ENCODE measurements around the gene REL. TPM values are rescaled to one million over a fixed set of nuclear protein-coding genes. Genes with fewer than 3 reads are reported as not detected.

REL gene
- total and polyA plus RNA-seq, 5 donors from 2014 or later = 14.6 to 146 (median 15.7) TPM

GRCh38 chr2:60867848-60868247 lies 13.5 kb upstream of the REL start:
- Histone ChIP-seq H3K9me3 (ENCODE audit: control insufficient read depth in 2 of 2, low read length in 2 of 2) (peaks cover 0 to 4% of the 10 kb centered on the region in 2 experiments), H3K36me3 (ENCODE audit: control insufficient read depth, insufficient read depth, low read length) (no peaks in the 10 kb centered on the region), H3K27me3 (ENCODE audit: control insufficient read depth, insufficient read depth, low read length) (no peaks in the 10 kb centered on the region), H3K4me1 (ENCODE audit: control insufficient read depth, insufficient read depth, low read length, poor library complexity, severe bottlenecking) (peaks cover 20% of the 10 kb centered on the region), H3K4me3 (ENCODE audit: low read depth, low read length) (peak overlapping the region; percentile 52), H3K27ac (ENCODE audit: insufficient read depth, low read length, poor library complexity, severe bottlenecking) (peak overlapping the region; percentile 71)
- ATAC-seq (ENCODE audit: low read depth in 2 of 2) (peak; percentile 87 to 91), DNase-seq (peak in 2 of 3 donors; percentile 70 to 86)
- peak overlapping the region; percentile 1 to 69 (median 49) for H3K4me3 Mint-ChIP-seq
- peak overlapping the region; percentile 91 to 96 (median 94) for H3K27ac Mint-ChIP-seq
- H3K27me3 Mint-ChIP-seq = no peaks in the 10 kb centered on the region
- H3K9me3 Mint-ChIP-seq = peaks cover 2 to 22% (median 8%) of the 10 kb centered on the region in 7 donors
- peaks cover 11% of the 10 kb centered on the region for H3K36me3 Mint-ChIP-seq
- peaks cover 10 to 37% (median 21%) of the 10 kb centered on the region in 4 donors for H3K4me1 Mint-ChIP-seq

GRCh38 chr2:60868589-60869273 lies 12.6 kb upstream of the REL start:
- Mint-ChIP-seq H3K4me3 (no peak overlapping the region), H3K27me3 (no peaks in the 10 kb centered on the region), H3K9me3 (peaks cover 1 to 22% (median 10%) of the 10 kb centered on the region in 7 donors), H3K4me1 (peaks cover 10 to 38% (median 25%) of the 10 kb centered on the region in 4 donors), H3K27ac (peak overlapping the region in 2 of 3 donors; percentile 43 to 94), H3K36me3 (peaks cover 11% of the 10 kb centered on the region)
- H3K27ac ChIP-seq (ENCODE audit: insufficient read depth, low read length, poor library complexity, severe bottlenecking) = no peak overlapping the region
- H3K36me3 ChIP-seq (ENCODE audit: control insufficient read depth, insufficient read depth, low read length) = no peaks in the 10 kb centered on the region
- no peak overlapping the region for H3K4me3 ChIP-seq (ENCODE audit: low read depth, low read length)
- peaks cover 0 to 4% of the 10 kb centered on the region in 2 experiments for H3K9me3 ChIP-seq (ENCODE audit: control insufficient read depth in 2 of 2, low read length in 2 of 2)
- DNase-seq (no peak), ATAC-seq (ENCODE audit: low read depth in 2 of 2) (no peak)
- H3K4me1 ChIP-seq (ENCODE audit: control insufficient read depth, insufficient read depth, low read length, poor library complexity, severe bottlenecking) = peaks cover 20% of the 10 kb centered on the region
- H3K27me3 ChIP-seq (ENCODE audit: control insufficient read depth, insufficient read depth, low read length) = no peaks in the 10 kb centered on the region

GRCh38 chr2:60872510-60872928 lies 8.9 kb upstream of the REL start:
- Mint-ChIP-seq H3K4me1 (peaks cover 5 to 27% (median 26%) of the 10 kb centered on the region in 4 donors), H3K27ac (peak overlapping the region; percentile 2 to 60 (median 34))

GRCh38 chr2:60873381-60873780 lies 8.0 kb upstream of the REL start:
- Mint-ChIP-seq H3K4me1 (peaks cover 0 to 21% (median 18%) of the 10 kb centered on the region in 4 donors), H3K4me3 (no peak overlapping the region), H3K9me3 (peaks cover 0 to 3% (median 0%) of the 10 kb centered on the region in 7 donors), H3K27ac (no peak overlapping the region), H3K36me3 (no peaks in the 10 kb centered on the region), H3K27me3 (no peaks in the 10 kb centered on the region)
- Histone ChIP-seq H3K36me3 (ENCODE audit: control insufficient read depth, insufficient read depth, low read length) (no peaks in the 10 kb centered on the region), H3K4me3 (ENCODE audit: low read depth, low read length) (no peak overlapping the region), H3K27ac (ENCODE audit: insufficient read depth, low read length, poor library complexity, severe bottlenecking) (no peak overlapping the region), H3K4me1 (ENCODE audit: control insufficient read depth, insufficient read depth, low read length, poor library complexity, severe bottlenecking) (peaks cover under 1% of the 10 kb centered on the region), H3K9me3 (ENCODE audit: control insufficient read depth in 2 of 2, low read length in 2 of 2) (no peaks in the 10 kb centered on the region), H3K27me3 (ENCODE audit: control insufficient read depth, insufficient read depth, low read length) (no peaks in the 10 kb centered on the region)
- DNase-seq (peak in 1 of 3 donors; percentile 16), ATAC-seq (ENCODE audit: low read depth in 2 of 2) (no peak)

More at GRCh38 chr2:60872510-60872928, 8.9 kb upstream of the REL start:
- Mint-ChIP-seq H3K27me3 (no peaks in the 10 kb centered on the region), H3K36me3 (peaks cover 6% of the 10 kb centered on the region), H3K4me3 (peak overlapping the region in 3 of 4 donors; percentile 0 to 43 (median 13)), H3K9me3 (peaks cover 0 to 11% (median 5%) of the 10 kb centered on the region in 7 donors)
- peaks cover 10% of the 10 kb centered on the region for H3K4me1 ChIP-seq (ENCODE audit: control insufficient read depth, insufficient read depth, low read length, poor library complexity, severe bottlenecking)
- H3K4me3 ChIP-seq (ENCODE audit: low read depth, low read length) = peak overlapping the region; percentile 5
- no peaks in the 10 kb centered on the region for H3K9me3 ChIP-seq (ENCODE audit: control insufficient read depth in 2 of 2, low read length in 2 of 2)
- H3K27me3 ChIP-seq (ENCODE audit: control insufficient read depth, insufficient read depth, low read length) = no peaks in the 10 kb centered on the region
- H3K36me3 ChIP-seq (ENCODE audit: control insufficient read depth, insufficient read depth, low read length) = no peaks in the 10 kb centered on the region
- DNase-seq = peak in 1 of 3 donors; percentile 57
- ATAC-seq (ENCODE audit: low read depth in 2 of 2) = peak; percentile 17 to 61
- peak overlapping the region; percentile 9 for H3K27ac ChIP-seq (ENCODE audit: insufficient read depth, low read length, poor library complexity, severe bottlenecking)

- DNase-seq = no peak
- H3K9me3 Mint-ChIP-seq = peaks cover 0 to 2% (median 0%) of the 10 kb centered on the region in 7 donors
- H3K27ac Mint-ChIP-seq = peak overlapping the region in 1 of 3 donors; percentile 6
- no peaks in the 10 kb centered on the region for H3K27me3 Mint-ChIP-seq
- H3K4me1 Mint-ChIP-seq = peaks cover 7 to 21% (median 18%) of the 10 kb centered on the region in 4 donors
- no peak for ATAC-seq (ENCODE audit: low read depth in 2 of 2)
- Histone ChIP-seq H3K27me3 (ENCODE audit: control insufficient read depth, insufficient read depth, low read length) (no peaks in the 10 kb centered on the region), H3K36me3 (ENCODE audit: control insufficient read depth, insufficient read depth, low read length) (no peaks in the 10 kb centered on the region), H3K9me3 (ENCODE audit: control insufficient read depth in 2 of 2, low read length in 2 of 2) (no peaks in the 10 kb centered on the region), H3K27ac (ENCODE audit: insufficient read depth, low read length, poor library complexity, severe bottlenecking) (no peak overlapping the region), H3K4me3 (ENCODE audit: low read depth, low read length) (no peak overlapping the region), H3K4me1 (ENCODE audit: control insufficient read depth, insufficient read depth, low read length, poor library complexity, severe bottlenecking) (peaks cover 6% of the 10 kb centered on the region)
- H3K36me3 Mint-ChIP-seq = no peaks in the 10 kb centered on the region
- H3K4me3 Mint-ChIP-seq = peak overlapping the region in 1 of 4 donors; percentile 75
Observed at GRCh38 chr2:60875520-60875919, 5.9 kb upstream of the REL start.

- Histone ChIP-seq H3K4me1 (ENCODE audit: control insufficient read depth, insufficient read depth, low read length, poor library complexity, severe bottlenecking) (peaks cover 28% of the 10 kb centered on the region), H3K27me3 (ENCODE audit: control insufficient read depth, insufficient read depth, low read length) (no peaks in the 10 kb centered on the region), H3K27ac (ENCODE audit: insufficient read depth, low read length, poor library complexity, severe bottlenecking) (peak overlapping the region; percentile 100), H3K36me3 (ENCODE audit: control insufficient read depth, insufficient read depth, low read length) (no peaks in the 10 kb centered on the region), H3K4me3 (ENCODE audit: low read depth, low read length) (peak overlapping the region; percentile 89), H3K9me3 (ENCODE audit: control insufficient read depth in 2 of 2, low read length in 2 of 2) (no peaks in the 10 kb centered on the region)
- H3K36me3 Mint-ChIP-seq = no peaks in the 10 kb centered on the region
- peak overlapping the region; percentile 98 to 100 (median 99) for H3K27ac Mint-ChIP-seq
- H3K4me3 Mint-ChIP-seq = peak overlapping the region; percentile 90 to 97 (median 96)
- no peaks in the 10 kb centered on the region for H3K27me3 Mint-ChIP-seq
- DNase-seq = no peak
- ATAC-seq (ENCODE audit: low read depth in 2 of 2) = no peak
- H3K4me1 Mint-ChIP-seq = peaks cover 14 to 30% (median 24%) of the 10 kb centered on the region in 4 donors
- peaks cover 0 to 3% (median 0%) of the 10 kb centered on the region in 7 donors for H3K9me3 Mint-ChIP-seq
Observed at GRCh38 chr2:60880643-60881046, 729 bp upstream of the REL start.

- no peaks in the 10 kb centered on the region for H3K36me3 Mint-ChIP-seq
- H3K27me3 Mint-ChIP-seq = no peaks in the 10 kb centered on the region
- Histone ChIP-seq H3K27ac (ENCODE audit: insufficient read depth, low read length, poor library complexity, severe bottlenecking) (peak overlapping the region; percentile 100), H3K27me3 (ENCODE audit: control insufficient read depth, insufficient read depth, low read length) (no peaks in the 10 kb centered on the region), H3K4me3 (ENCODE audit: low read depth, low read length) (peak overlapping the region; percentile 98), H3K9me3 (ENCODE audit: control insufficient read depth in 2 of 2, low read length in 2 of 2) (no peaks in the 10 kb centered on the region), H3K36me3 (ENCODE audit: control insufficient read depth, insufficient read depth, low read length) (no peaks in the 10 kb centered on the region), H3K4me1 (ENCODE audit: control insufficient read depth, insufficient read depth, low read length, poor library complexity, severe bottlenecking) (peaks cover 47% of the 10 kb centered on the region)
- DNase-seq (peak; percentile 5 to 61 (median 36)), ATAC-seq (ENCODE audit: low read depth in 2 of 2) (no peak)
- H3K4me1 Mint-ChIP-seq = peaks cover 30 to 51% (median 41%) of the 10 kb centered on the region in 4 donors
- H3K27ac Mint-ChIP-seq = peak overlapping the region; percentile 80 to 100 (median 99)
- peaks cover 0 to 3% (median 0%) of the 10 kb centered on the region in 7 donors for H3K9me3 Mint-ChIP-seq
- peak overlapping the region; percentile 96 to 100 (median 100) for H3K4me3 Mint-ChIP-seq
Observed at GRCh38 chr2:60882971-60883753, 1.8 kb downstream of the REL start.

Data from CD4-positive, CD25-positive, alpha-beta regulatory T cell (primary cell).